ENCODE measurements around the gene CKM. TPM values are rescaled to one million over a fixed set of nuclear protein-coding genes. Genes with fewer than 3 reads are reported as not detected.

The CKM gene
- 0.05 to 0.07 TPM (median 0.06 TPM) in 3 of 5 replicates, not detected in the others for total RNA-seq (2022; extraction: Qiagen RNA extraction)

DNA sequence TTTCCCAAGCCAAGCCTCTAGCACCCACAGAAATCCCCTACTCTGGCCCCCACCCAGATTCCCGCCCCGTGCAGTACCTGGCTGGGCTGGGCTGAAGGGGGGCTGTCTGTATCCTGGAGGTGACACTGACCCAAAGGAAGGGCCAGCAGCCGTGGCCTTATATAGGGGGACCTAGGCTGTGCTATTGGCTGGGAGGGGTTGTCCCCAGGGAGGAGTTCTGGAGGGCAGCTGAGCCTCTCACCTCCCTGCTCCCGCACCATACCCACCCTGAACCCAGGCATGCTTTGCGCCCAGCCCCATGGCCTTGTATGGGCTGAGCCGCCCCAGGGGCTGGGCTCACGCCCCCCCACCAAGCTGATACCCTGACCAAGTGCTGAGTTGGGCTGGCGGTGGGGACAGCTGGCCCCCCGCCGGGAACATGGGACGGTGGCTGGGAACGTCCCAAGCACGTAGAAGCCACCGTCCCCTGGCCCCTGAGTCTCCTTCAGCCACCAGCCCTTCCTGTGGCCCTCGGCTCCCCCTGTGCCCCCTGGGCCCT, at the start of gene CKM:
CKM (minus strand) TSS at position 132 of the 538 bp plus-strand sequence. CDS start 3,162 bp downstream, outside the sequence.

DNA sequence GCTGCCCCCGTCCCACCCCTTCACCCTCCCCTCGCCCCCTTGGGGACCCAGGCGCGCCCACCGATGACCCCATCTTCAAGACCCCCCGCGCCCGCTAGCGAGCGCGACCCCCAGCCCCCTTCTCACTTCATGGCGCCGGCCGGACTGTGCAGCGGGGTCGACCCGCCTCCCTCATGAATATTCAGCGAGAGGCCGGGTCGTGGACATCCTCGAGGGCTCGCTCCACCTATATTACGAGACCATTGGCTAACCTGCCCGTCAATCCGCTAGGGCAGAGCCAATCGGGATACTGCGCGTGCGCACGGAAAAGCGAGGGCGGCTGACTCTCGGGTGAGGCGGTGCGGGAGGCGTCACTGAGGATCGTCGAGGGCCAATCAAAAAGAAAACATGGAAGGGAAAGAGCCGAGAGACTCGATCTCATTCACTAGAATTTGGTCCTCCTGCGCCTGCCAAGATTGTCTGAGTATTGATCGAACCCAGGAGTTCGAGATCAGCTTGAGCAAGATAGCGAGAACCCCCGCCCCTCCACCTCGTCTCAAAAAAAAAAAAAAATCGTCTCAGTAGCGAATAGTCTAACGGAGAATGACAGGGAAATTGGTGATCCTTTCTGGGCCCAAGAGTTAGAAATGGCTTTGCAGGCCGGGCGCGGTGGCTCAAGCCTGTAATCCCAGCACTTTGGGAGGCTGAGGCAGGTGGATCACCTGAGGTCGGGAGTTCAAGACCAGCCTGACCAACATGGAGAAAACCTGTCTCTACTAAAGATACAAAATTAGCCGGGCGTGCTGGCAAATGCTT, 47.9 kb upstream of the CKM start, which contains the start of gene ERCC2:
ERCC2 (minus strand) TSS at position 164 of the 795 bp plus-strand sequence; CDS start at position 131, 33 bp downstream.

DNA sequence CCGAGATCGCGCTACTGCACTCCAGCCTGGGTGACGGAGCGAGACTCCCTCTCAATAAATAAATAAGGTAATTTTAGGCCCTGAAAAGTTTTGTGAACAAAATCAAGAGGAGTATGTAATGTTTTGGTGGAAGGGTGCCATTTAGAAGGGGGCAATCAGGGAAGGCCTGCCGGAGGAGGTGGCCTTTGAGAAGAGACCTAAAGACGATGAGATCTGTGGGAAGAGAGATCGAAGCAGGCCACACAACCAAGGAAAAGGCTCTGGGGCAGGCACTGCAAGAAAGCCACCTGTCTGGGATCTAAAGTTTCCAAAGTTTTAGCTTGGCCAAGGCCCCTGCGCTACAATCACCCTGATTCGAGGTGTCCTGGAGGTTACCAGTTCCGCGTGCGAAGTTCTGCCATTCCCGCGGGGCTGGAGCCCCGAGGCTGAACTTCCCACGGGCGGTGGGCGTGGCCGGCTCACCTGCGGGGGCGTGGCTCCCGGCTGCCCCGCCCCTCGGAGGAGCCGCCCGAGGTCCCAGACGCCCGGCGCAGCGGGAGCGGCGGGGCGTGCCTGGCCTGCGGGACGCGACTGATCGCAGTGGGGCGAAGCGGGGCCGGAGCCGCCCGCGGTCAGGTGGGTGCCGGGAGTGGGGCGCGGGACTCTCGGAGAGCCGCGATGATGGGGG, 17.7 kb upstream of the CKM start, which contains the start of gene KLC3:
KLC3 (plus strand) TSS at position 519 of the 667 bp plus-strand sequence. CDS start 4,792 bp downstream, outside the sequence.

Other genes with a start within 250 kb of the CKM start
- 12.1 to 21.4 TPM (median 18.9 TPM) in 5 replicates for gene ZNF296, start 246.4 kb downstream of the CKM start, total RNA-seq (2022; extraction: Qiagen RNA extraction)
- gene GEMIN7, start 243.6 kb downstream of the CKM start, total RNA-seq (2022; extraction: Qiagen RNA extraction): 91.8 to 109 TPM (median 95.5 TPM) in 5 replicates
- gene PPP1R37, start 229.7 kb downstream of the CKM start, total RNA-seq (2022; extraction: Qiagen RNA extraction): 31.6 to 44.7 TPM (median 43.0 TPM) in 5 replicates
- gene NKPD1, start 161.9 kb downstream of the CKM start, total RNA-seq (2022; extraction: Qiagen RNA extraction): 0.51 to 1.2 TPM (median 0.93 TPM) in 5 replicates
- gene TRAPPC6A, start 144.6 kb downstream of the CKM start, total RNA-seq (2022; extraction: Qiagen RNA extraction): 39.5 to 51.0 TPM (median 45.7 TPM) in 5 replicates
- 27.5 to 36.7 TPM (median 32.6 TPM) in 5 replicates for gene BLOC1S3, start 144.1 kb downstream of the CKM start, total RNA-seq (2022; extraction: Qiagen RNA extraction)
- 1.3 to 2.5 TPM (median 2.3 TPM) in 5 replicates for gene EXOC3L2, start 77.5 kb downstream of the CKM start, total RNA-seq (2022; extraction: Qiagen RNA extraction)
- gene MARK4, start 71.6 kb downstream of the CKM start, total RNA-seq (2022; extraction: Qiagen RNA extraction): 6.8 to 10.1 TPM (median 8.3 TPM) in 5 replicates
- 0.85 to 1.2 TPM (median 1.2 TPM) in 5 replicates for gene KLC3, start 17.9 kb upstream of the CKM start, total RNA-seq (2022; extraction: Qiagen RNA extraction)
- gene ERCC2, start 47.7 kb upstream of the CKM start, total RNA-seq (2022; extraction: Qiagen RNA extraction): 9.4 to 13.9 TPM (median 12.3 TPM) in 5 replicates
- gene PPP1R13L, start 82.2 kb upstream of the CKM start, total RNA-seq (2022; extraction: Qiagen RNA extraction): 35.8 to 49.1 TPM (median 40.0 TPM) in 5 replicates
- 42.2 to 51.6 TPM (median 45.0 TPM) in 5 replicates for gene POLR1G, start 83.8 kb upstream of the CKM start, total RNA-seq (2022; extraction: Qiagen RNA extraction)
- gene ERCC1, start 101.0 kb upstream of the CKM start, total RNA-seq (2022; extraction: Qiagen RNA extraction): 135 to 175 TPM (median 167 TPM) in 5 replicates
- gene FOSB, start 145.1 kb upstream of the CKM start, total RNA-seq (2022; extraction: Qiagen RNA extraction): 8.7 to 13.2 TPM (median 10.6 TPM) in 5 replicates
- gene RTN2, start 174.2 kb upstream of the CKM start, total RNA-seq (2022; extraction: Qiagen RNA extraction): 11.7 to 14.4 TPM (median 12.6 TPM) in 5 replicates
- 6.2 to 9.9 TPM (median 6.9 TPM) in 5 replicates for gene PPM1N, start 175.6 kb upstream of the CKM start, total RNA-seq (2022; extraction: Qiagen RNA extraction)
- 212 to 260 TPM (median 239 TPM) in 5 replicates for gene VASP, start 184.6 kb upstream of the CKM start, total RNA-seq (2022; extraction: Qiagen RNA extraction)

Measured in A549 treated with AZD2906 at 1 μM for 4 hours (cell line).